Astrocyte (in vitro differentiated cells and primary cell): ENCODE data around the gene HTR3C. TPM values are rescaled to one million over a fixed set of nuclear protein-coding genes. Genes with fewer than 3 reads are reported as not detected.
A peak's percentile ranks its signal among the peaks of the same experiment; 100 is the strongest.

Source experiments
- DNase-seq: peaks from one replicate; pipeline ENCODE4 v3.0.0-alpha.2; 2010; ENCODE audit warnings: low read depth
- FAIRE-seq: peaks from 2 replicates; lab custom pipeline; 2011; peaks lifted over from hg19 to GRCh38; lab: Jason Lieb, UNC
- H2AFZ ChIP-seq: 2 replicates; pipeline ENCODE4 v1.6.0; 2012; ENCODE audit warnings: low read depth, low read length, inconsistent platforms
- H3K27ac ChIP-seq: 2 replicates; pipeline ENCODE4 v1.5.1; 2011; ENCODE audit warnings: low read depth, low read length, inconsistent platforms
- H3K27me3 ChIP-seq: 2 replicates; pipeline ENCODE4 v1.6.0; 2011; ENCODE audit warnings: low read length, inconsistent platforms; ENCODE audit not compliant: insufficient read depth
- H3K36me3 ChIP-seq: 2 replicates; pipeline ENCODE4 v1.5.1; 2011; ENCODE audit warnings: low read length, inconsistent platforms; ENCODE audit not compliant: insufficient read depth
- H3K4me1 ChIP-seq: 2 replicates; pipeline ENCODE4 v1.5.1; 2011; ENCODE audit warnings: low read length, inconsistent platforms; ENCODE audit not compliant: insufficient read depth
- H3K4me2 ChIP-seq: 2 replicates; pipeline ENCODE4 v1.6.0; 2012; ENCODE audit warnings: low read length, inconsistent platforms
- H3K4me3 ChIP-seq: 2 replicates; pipeline ENCODE4 v1.5.1; 2011; ENCODE audit warnings: low read depth, mild to moderate bottlenecking, low read length, inconsistent platforms; ENCODE audit not compliant: insufficient read depth
- H3K79me2 ChIP-seq: 2 replicates; pipeline ENCODE4 v1.6.0; 2012; ENCODE audit warnings: mild to moderate bottlenecking, low read length, inconsistent platforms; ENCODE audit not compliant: insufficient read depth
- H3K9ac ChIP-seq: 2 replicates; pipeline ENCODE4 v1.6.0; 2012; ENCODE audit warnings: mild to moderate bottlenecking, low read length, inconsistent platforms
- H3K9me3 ChIP-seq: 2 replicates; pipeline ENCODE4 v1.5.1; 2012; ENCODE audit warnings: low read depth, mild to moderate bottlenecking, low read length, inconsistent platforms; ENCODE audit not compliant: insufficient read depth
- H4K20me1 ChIP-seq: 2 replicates; pipeline ENCODE4 v1.6.0; 2012; ENCODE audit warnings: low read length, inconsistent platforms; ENCODE audit not compliant: insufficient read depth
- H3K27ac Mint-ChIP-seq: one replicate; pipeline ENCODE4 v1.8.0; 2021; ENCODE audit warnings: mild to moderate bottlenecking, mixed read lengths; ENCODE audit not compliant: unreplicated experiment
- H3K27me3 Mint-ChIP-seq: one replicate; pipeline ENCODE4 v1.8.0; 2021; ENCODE audit warnings: low read depth, mixed read lengths; ENCODE audit not compliant: unreplicated experiment
- H3K36me3 Mint-ChIP-seq: one replicate; pipeline ENCODE4 v1.8.0; 2021; ENCODE audit warnings: low read depth, mixed read lengths; ENCODE audit not compliant: unreplicated experiment
- H3K4me1 Mint-ChIP-seq: one replicate; pipeline ENCODE4 v1.8.0; 2021; ENCODE audit warnings: low read depth, mixed read lengths; ENCODE audit not compliant: unreplicated experiment
- H3K4me3 Mint-ChIP-seq: one replicate; pipeline ENCODE4 v1.8.0; 2021; ENCODE audit warnings: mild to moderate bottlenecking, moderate library complexity, mixed read lengths; ENCODE audit not compliant: unreplicated experiment
- H3K9me3 Mint-ChIP-seq: one replicate; pipeline ENCODE4 v1.8.0; 2021; ENCODE audit warnings: mild to moderate bottlenecking, mixed read lengths; ENCODE audit not compliant: unreplicated experiment
- EZH2 ChIP-seq: IDR thresholded peaks from 2 replicates; pipeline ENCODE4 v1.6.1; 2012; ENCODE audit warnings: mild to moderate bottlenecking, low read length, inconsistent platforms; ENCODE audit not compliant: insufficient read depth
- total RNA-seq: library from RNA; stranded (reverse); gene quantifications from 2 replicates; pipeline ENCODE4 v1.2.1, GENCODE V29; 2021
- TF ChIP-seq, protein P1 (sequence below): IDR thresholded peaks from 2 replicates; pipeline ENCODE4 v1.5.1; 2011; ENCODE audit warnings: low read depth, mild to moderate bottlenecking, inconsistent platforms, low read length, moderate library complexity; ENCODE audit not compliant: insufficient read depth

HTR3C gene
- total RNA-seq, 1 donor from 2014 or later = not detected

GRCh38 chr3:184015381-184016019 is 37.3 kb upstream of the HTR3C start:
- H3K27me3 Mint-ChIP-seq = no peaks in the 10 kb centered on the region
- peaks cover 32% of the 10 kb centered on the region for H3K79me2 ChIP-seq
- H3K4me3 ChIP-seq = no peak overlapping the region
- no peak overlapping the region for H3K27ac ChIP-seq
- TF ChIP-seq EZH2 = no peak
- TF ChIP-seq, protein P1, sequence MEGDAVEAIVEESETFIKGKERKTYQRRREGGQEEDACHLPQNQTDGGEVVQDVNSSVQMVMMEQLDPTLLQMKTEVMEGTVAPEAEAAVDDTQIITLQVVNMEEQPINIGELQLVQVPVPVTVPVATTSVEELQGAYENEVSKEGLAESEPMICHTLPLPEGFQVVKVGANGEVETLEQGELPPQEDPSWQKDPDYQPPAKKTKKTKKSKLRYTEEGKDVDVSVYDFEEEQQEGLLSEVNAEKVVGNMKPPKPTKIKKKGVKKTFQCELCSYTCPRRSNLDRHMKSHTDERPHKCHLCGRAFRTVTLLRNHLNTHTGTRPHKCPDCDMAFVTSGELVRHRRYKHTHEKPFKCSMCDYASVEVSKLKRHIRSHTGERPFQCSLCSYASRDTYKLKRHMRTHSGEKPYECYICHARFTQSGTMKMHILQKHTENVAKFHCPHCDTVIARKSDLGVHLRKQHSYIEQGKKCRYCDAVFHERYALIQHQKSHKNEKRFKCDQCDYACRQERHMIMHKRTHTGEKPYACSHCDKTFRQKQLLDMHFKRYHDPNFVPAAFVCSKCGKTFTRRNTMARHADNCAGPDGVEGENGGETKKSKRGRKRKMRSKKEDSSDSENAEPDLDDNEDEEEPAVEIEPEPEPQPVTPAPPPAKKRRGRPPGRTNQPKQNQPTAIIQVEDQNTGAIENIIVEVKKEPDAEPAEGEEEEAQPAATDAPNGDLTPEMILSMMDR = no peak
- no peak overlapping the region for H3K9ac ChIP-seq
- no peak overlapping the region for H2AFZ ChIP-seq
- H3K4me1 Mint-ChIP-seq = peaks cover 16% of the 10 kb centered on the region
- DNase-seq (no peak), FAIRE-seq (no peak)
- peaks cover 11% of the 10 kb centered on the region for H3K36me3 Mint-ChIP-seq
- H3K9me3 ChIP-seq = no peaks in the 10 kb centered on the region
- peaks cover 13% of the 10 kb centered on the region for H3K4me1 ChIP-seq
- no peaks in the 10 kb centered on the region for H3K9me3 Mint-ChIP-seq
- H3K4me3 Mint-ChIP-seq = peak overlapping the region; percentile 93
- peaks cover 26% of the 10 kb centered on the region for H4K20me1 ChIP-seq
- H3K4me2 ChIP-seq = peak overlapping the region; percentile 88
- no peak overlapping the region for H3K27ac Mint-ChIP-seq
- no peaks in the 10 kb centered on the region for H3K27me3 ChIP-seq
- H3K36me3 ChIP-seq = peaks cover 13% of the 10 kb centered on the region

DNA sequence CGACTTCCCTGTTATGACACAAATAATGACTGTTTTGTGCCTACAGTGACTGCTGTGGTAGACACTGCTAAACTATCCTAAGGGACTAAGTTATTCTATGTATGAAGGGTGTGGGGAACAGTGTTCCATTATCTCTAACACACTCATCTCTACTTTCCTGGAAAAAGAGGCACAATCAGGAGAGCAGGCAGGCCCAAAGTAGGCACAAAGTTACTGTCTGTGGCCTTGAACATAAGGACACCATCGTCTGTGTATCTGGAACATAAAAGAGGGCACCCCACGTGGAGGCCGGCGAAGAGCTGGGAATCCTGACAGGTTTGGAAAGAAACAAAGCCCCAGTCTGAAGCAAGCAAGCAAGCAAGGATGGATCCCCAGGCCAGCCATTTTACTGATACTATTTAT is 36.7 kb upstream of the HTR3C start:
- peaks cover 7% of the 10 kb centered on the region for H3K36me3 Mint-ChIP-seq

More for the DNA sequence above, 36.7 kb upstream of the HTR3C start:
- Mint-ChIP-seq H3K9me3 (no peaks in the 10 kb centered on the region), H3K4me1 (peaks cover 16% of the 10 kb centered on the region), H3K27me3 (no peaks in the 10 kb centered on the region), H3K4me3 (peak overlapping the region; percentile 93), H3K27ac (no peak overlapping the region)
- Histone ChIP-seq H3K4me3 (no peak overlapping the region), H3K4me2 (peak overlapping the region; percentile 88), H3K27ac (no peak overlapping the region), H2AFZ (no peak overlapping the region), H3K9me3 (no peaks in the 10 kb centered on the region), H3K36me3 (peaks cover 9% of the 10 kb centered on the region), H3K79me2 (peaks cover 32% of the 10 kb centered on the region), H3K9ac (no peak overlapping the region), H3K27me3 (no peaks in the 10 kb centered on the region), H3K4me1 (peaks cover 13% of the 10 kb centered on the region), H4K20me1 (peaks cover 26% of the 10 kb centered on the region)
- DNase-seq (no peak), FAIRE-seq (no peak)
- no peak for TF ChIP-seq EZH2
- TF ChIP-seq, protein P1 = no peak
